Measurements from ENCODE around the gene CRADD. TPM values are rescaled to one million over a fixed set of nuclear protein-coding genes. Genes with fewer than 3 reads are reported as not detected.

CRADD gene
- polyA plus RNA-seq, 3 donors, result 12.2 to 12.4 (median 12.3) TPM

DNA sequence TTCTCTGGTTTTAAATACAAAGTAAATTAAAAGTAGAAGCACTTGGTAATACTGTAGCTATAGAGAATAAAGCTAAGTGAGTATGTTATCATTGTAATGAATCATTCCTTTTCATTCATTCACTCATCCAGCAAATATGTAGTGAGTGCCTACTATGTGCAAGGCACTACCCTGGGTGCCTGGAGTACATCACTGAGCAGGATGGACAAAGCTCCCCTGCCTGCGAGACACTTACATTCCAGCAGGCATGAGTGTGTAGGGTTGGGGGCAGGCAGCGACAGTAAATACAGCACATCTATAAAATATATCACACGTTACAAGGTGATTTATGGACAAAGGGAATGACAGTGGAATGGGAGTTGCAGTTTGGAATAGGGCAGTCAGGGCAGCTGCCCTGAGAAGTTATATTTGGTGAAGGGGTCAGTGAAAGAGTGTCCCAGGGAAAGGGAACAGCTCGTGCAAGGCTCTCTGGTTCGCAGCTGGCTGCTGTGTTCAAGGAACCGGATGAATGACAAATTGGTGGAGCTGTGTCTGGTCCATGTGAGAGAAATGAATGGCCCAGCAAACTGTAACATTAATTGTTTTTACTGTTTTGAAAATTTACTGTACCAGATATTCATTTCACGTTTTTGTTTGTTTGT, 159.6 kb downstream of the CRADD start:
- DNase-seq, result no peak

DNA sequence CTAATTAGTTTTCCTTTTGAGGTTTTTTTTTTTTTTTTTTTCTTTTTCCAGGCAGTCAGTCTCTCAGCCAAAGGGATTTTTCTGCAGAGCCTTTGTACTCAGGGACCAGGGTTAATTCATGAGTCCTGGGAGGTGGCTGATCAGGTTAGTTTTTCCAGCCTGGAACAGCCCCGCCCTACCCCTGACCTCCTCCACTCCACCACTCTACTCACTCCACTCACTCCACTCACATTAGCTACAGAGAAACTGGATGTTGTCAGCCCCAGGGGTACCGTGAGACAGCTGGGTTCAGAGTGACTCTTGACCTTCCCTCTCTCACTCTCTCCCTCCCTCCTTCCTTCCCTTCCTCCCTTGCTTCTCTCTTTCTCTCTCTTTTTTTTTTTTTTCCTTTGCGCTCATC, 161.0 kb downstream of the CRADD start:
- DNase-seq, result no peak

DNA sequence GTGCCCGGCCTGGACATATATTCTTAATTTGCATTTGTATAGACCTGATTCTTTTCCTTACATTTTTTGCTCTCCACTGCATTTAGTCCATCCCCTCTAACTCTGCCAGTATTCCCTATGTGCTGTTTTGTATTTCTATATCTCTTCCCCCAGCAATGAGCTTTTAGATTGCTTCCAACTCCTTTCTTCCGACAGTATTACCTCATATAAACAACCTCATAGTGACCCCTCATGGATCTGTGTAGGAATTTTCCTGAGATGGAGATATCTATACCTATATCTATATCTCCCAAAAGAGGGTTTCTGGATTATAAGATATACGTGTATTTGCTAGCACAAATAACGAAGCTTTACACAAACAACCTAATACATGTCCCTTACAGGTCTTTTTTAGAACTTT, 161.9 kb downstream of the CRADD start:
- no peak for DNase-seq

DNA sequence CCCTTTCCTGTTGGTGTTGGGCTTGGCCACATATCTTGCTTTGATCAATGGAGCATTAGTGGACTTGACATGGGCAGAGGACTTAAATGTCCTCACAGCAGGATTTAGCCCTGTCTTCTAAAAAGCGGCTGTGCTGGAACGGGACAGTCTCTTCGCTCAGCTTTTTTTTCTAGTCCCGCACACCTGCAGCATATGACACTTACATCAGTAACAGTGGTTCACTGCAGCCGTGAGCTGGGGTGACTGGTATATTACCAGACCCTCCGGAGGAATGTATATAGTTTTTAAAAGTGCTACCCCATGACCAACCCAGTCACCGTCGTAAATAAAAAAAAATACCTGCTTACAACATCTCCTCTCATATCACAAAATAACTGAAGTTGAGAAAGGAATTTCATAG, 164.5 kb downstream of the CRADD start:
- DNase-seq, result no peak

DNA sequence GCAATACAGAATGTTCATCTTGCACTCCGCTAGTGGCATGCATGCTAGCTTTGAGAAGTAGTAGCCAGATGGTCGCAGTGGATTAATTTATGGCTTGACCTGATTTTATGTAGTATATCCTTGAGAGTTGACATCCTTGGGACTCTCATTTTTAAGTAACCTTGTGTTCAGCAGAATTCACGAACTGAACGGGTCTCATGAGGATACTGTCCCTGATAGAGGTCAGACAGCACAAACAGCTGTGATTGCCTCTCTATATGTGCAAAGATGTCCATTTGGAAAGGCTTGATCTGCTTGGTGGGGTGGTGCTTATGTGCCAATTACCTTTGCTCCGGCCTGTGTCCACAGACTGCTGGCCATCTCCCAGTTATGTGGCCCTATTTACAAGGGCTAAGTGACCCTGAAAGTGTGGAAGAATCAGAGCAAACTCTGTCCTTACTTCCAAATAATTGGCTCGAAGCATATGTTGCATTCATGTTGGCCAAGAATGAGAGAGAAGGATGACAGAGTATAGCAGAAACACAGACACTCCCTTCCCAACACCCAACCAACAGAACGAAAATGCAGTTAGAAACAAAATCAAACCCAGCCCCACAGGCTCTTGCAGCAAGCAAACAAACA, 167.1 kb downstream of the CRADD start:
- DNase-seq, result no peak

DNA sequence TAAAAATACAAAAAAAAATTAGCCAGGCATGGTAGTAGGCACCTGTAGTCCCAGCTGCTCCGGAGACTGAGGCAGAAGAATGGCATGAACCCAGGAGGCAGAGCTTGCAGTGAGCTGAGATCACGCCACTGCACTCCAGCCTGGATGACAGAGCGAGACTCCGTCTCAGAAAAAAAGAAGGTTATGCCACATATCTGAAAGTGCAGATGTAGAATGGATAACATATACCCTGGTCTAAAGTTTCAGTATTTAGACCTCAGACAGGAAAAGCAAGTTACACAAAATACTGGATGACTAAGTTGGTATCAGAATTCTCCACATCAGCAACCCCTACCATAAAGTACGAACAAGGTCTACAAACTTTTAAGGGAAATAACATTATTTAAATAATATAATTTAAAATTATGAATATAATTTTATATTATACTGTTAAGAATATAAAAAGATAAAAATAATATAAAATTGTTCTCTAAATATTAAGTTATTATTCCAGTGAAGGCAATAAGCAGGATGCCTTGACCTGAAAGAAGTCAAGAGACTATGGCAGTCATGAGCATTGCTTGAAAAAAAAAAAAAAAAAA, 169.9 kb downstream of the CRADD start:
- no peak for DNase-seq

DNA sequence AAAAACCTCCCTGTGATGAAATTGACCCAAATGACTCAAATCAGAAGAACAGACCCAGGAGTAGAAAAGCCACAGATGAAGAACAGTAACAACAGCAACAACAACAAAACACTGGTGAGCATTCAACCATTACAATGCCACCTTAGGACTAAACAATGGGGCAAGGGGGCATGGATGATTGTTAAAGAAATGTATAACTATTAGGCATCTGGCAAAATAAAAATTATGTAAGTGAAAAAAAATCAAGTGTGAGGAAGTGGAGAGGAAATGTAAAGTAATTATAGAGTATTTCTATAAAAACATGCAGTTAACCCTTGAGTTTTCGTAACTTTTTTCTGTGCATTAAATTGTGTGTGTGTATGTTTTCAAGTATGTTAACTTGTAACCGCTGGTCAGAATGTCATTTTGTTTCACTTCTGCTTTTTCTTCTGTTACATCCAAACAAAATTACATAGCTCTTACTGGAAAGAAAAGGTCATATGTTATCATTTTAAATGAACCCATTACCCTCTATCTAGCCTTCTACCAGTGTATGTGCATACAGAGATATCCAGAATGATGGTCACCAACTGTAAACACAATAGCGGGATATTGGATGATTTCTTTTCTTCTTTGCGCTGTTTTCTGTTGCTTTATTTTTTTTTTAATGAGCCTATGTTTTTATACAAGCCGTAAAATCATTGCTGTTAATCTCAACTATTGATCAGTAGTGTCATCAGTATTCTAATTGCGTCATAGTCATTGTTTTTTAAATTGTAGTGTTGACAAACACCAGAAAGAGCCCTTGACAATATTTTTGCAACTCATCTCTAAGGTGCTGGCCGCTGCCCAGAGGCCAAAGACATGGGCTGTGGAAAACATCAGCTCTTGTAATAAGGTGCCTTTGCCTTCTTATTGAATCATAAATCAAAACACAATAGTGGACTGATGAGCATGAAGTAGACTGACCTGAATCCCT, 170.6 kb downstream of the CRADD start:
- no peak for DNase-seq

DNA sequence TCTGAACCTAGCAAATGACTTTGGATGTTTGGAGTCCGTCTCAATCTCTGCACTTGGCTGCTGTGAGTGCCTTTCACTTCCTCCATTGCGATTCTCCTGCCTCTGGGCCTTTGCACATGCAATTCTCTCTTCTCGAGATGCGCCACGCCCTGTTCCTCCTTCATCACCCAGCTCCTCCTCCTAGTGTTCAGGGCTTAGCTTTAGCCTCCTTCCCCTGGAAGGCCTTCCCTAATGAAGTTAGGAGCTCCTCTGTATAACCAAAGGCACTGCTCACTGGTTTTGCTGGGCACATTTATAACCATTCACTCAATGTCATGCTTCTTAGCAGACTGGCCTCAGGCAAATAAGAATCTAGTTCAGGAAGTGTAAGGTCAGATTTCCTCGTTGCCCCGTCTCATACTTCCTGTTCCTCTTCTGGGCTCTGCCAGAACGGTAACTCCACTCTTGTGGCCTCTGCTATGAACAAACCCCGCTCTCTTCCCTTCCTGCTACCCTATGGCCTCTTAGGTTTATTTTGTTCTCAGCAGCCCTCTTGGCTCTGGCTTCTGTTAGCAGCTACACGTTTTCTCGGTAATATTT, 171.4 kb downstream of the CRADD start:
- no peak for DNase-seq

DNA sequence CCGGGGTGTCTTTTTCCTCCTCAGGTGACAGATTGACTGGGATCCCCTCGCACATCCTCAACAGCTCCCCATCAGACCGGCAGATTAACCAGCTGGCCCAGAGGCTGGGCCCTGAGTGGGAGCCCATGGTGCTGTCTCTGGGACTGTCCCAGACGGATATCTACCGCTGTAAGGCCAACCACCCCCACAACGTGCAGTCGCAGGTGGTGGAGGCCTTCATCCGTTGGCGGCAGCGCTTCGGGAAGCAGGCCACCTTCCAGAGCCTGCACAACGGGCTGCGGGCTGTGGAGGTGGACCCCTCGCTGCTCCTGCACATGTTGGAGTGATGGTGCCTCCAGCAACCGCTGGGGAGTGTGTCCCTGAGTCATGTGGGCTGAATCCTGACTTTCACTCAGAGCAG, 172.8 kb downstream of the CRADD start:
- no peak for DNase-seq

DNA sequence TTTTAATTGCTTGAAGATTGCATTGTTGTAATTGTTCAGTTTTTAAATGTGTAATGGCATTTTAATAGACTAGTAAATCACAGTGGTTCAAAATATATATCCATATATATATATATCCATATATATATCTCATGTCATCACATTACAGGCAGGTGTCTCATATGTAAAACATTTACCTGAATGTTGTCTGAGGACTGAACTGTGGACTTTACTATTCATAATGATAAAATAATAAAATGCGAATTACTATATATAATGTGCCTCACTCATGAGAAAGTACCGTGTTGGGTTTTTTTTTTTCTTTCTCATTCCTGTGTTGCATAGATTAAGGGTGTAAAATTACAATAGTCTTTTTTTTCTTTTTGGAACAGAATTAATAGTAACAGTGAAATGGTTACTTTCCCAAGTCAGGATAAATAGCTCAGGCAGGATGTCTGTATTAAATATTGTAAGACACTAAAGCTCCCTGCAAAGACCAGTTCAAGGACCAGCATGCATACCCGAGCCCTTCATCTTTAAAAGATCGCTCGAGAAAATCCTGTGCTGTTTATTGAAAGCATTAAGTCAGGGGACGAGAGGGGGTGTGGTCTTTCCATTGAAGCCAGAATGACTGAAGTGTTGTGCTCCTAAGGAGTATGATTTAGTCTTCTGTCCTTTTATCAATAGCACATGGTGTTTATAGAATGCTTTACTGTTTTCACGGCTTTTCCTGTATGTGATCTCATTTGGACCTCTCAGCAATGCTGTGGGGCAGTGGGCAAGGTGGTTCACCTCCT, 173.5 kb downstream of the CRADD start:
- DNase-seq, result no peak

DNA sequence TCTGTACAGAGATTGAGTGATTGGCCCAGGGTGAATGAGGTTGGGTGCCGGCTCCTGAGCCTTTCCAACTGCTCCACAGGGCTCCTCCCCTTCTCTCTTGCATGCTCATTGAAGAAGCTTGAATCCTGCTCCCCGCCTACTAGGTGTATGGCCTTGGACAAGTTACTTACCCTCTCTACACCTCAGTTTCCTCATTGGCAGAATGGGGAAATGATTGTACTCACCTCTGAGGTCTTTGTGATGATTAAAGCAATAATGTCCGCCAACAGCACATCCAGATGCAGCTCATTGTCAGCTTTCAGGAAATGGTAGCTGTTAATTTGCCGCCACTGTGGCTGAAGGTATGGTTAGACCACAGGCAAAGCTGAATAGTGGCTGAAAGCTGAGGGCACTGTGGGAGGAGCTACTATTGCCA, 174.1 kb downstream of the CRADD start:
- DNase-seq, result no peak

DNA sequence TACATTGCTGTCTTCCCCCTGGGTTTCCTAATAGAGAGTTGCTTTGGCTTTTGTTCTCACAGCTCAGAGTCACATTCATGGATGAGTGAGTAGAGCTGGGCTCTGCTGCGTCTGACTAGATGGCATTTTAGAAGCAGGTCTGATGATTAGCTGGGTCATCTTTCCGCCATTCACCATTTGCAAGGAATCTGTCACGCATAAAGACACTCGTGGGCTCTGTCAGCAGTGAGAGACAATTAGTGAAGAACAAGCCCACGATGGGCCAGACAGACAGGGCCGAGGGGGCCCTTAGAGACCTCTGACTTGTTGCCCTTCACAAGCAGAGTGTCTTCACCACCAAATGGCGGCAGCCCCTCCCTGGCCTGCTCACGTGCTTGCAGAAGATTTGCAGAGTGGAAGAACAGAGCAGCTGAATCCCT, 175.0 kb downstream of the CRADD start:
- DNase-seq, result no peak

DNA sequence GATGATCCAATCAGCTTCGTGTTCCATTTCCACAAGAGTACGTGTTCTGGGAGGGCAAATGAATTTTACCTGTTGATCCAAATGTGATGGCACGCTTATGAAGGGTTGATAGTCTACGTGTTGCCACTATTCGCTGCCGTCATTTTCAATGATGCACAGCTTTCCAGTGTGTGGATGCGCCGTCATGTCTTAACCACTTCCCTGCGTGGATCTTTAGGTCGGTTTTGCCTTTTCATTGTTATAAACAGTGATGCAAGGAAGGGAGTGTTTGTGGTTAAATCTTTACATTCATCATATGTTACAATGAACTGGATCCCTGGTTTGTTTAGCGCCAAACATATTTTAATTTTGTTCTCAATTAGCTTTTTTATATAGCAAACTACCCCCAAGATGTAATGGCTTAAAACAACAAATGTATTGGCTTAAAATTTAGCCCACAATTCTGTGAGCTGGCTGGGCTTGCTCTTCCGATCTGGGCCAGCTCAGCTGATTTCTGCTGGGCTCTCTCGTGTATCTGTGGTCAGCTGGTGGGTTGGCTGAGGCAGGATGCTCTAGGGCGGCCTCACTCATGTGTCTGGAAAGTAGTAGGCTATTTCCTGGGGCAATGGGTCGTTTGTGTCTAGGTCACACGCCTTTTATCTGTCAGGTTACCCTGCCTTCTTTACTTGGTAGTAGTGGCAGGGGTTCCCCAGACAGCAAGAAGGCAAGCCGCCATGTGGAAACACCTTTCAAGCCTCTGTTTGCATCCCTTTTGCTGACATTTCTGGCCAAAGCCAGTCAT, 176.7 kb downstream of the CRADD start:
- no peak for DNase-seq

DNA sequence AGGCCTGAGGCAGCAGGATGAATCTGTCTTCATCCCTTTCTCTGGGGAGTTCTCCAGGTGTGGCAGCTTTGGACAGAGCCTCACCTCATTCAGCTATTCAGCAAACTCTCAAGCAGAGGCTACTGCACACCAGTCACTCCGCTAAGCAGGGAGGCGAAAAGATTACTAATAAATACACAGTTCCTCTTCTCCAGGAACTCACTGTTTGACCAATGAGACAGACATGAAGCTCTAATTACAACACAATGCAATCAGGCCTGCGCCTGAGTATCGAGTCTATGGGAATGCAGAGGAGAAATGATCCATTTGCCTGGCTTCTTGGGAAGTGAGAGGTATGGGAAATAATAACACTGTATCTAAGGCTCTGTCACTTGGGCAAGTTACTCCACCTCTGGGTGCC, 178.1 kb downstream of the CRADD start:
- DNase-seq, result no peak

DNA sequence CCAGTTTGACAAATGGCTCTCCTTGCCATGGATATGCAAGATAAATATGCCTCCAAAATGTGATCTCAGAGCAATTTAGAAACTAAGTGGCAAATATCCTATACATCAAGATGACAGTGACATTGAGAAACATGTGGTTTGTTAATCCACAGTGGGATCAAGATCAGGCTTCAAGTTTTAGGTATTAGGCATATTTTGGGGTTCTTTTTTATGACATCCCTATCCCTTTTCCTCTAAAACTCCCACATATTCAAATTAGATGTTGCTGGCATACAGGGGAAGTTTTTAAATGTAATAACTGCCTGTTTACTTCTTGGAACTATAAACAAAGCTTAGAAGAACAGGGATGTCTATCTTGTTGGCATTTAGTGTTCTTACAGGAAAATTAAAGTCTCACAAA, 179.4 kb downstream of the CRADD start:
- DNase-seq, result no peak

DNA sequence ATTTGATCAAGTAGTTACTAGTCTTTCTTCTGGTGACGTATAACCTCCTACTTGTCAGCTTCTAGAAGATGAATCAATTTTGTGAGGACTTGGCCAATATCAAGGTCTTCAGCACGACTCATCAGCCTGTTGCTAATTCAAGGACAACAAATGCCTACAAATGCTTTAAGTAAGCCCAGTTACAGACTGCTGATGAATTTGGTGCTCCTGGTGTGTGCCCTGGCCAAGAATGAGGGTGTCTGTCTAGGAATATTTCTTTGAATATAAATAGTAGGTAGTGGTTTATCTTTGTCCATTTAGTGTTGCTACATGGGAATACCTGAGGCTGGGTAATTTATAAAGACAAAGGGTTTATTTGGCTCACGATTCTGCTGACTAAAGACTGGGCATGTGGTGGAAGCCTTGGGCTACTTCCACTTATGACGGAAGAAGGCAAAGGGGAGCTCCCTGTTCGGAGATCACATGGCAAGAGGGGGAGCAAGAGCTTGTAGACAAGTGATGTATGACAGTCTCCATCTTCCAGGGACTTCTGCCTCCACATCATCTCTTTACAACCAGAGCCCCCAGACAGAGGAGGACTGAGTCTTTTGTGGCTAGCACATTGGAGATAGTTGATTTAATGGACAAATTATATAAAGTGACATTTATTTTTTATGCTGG, 180.2 kb downstream of the CRADD start:
- no peak for DNase-seq

DNA sequence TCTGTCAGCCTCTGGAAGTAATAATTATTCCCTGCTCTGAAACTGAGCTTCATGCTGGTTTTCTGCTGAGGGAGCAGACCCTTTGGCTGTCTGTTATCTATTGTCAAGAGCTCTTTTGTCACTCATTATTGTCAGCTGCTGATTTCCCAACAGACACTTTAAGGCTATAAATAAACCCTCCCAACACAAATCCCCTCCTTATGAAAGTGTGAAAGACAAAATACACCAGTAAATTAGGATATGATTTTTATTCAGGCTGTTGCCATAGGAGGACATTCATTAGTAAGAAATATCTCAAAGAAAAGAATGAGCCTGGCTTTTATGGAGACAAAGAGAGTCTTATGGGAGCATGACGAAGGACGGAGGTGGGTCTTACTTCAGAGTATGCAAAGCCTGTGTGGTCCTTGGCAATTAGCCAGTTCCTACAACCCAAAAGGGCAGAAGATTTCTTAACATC, 180.8 kb downstream of the CRADD start:
- DNase-seq, result no peak

DNA sequence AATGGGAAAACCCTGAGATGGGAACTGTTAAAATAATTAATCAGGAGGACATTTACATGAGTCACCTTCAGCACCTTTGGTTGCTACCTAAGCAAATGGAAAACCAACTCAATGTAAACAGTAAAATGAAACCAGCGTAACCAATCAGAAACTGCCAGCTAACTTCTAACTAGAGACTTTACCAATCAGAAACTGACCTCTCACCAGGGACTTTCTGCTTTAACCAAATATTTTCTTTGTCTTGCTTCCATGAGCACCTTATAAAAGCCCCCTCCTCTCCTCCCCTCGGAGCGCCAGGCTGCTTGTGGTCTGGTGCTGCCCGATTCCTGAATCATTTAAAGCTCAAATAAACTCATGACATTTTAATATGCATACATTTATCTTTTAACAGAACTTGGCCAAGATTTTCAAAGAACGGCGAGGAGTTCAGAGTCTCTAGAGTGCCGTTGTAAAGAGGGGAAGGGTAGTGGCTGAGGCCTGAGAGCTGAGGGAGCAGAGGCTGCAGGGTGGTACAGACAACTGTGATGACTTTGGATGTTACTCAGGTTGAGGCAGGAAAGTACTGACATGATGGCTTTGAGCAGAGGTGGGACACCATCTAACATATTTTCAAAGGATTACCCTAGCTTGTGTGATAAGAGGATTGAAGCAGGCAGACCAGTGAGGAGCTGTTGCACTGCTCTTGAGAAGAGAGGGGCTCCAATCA, 183.6 kb downstream of the CRADD start:
- no peak for DNase-seq

DNA sequence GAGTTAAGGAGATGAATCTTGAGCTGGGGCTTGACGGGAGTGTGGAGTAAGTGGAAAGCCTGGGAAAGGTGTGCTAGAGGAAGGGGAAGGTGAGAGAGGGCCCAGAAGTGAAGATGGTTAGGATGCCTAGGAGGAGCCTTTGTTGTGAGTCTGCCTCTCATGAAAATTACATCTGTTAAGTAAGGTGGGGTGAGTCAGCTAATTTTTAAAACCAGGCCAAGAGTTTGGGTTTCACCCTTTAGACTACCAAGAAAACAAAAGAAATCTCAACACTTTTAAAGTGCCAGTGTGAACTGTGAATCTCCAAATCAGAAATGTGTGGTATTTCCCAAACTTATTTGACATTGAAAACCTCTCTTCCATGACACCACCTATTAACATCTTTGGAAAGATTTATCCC, 185.2 kb downstream of the CRADD start:
- no peak for DNase-seq
